Measurements from ENCODE around the gene DCLK1.
A peak's percentile ranks its signal among the peaks of the same experiment; 100 is the strongest.

The DCLK1 gene

GRCh38 chr13:35954207-35954560, 177.0 kb downstream of the DCLK1 start:
- no peak for TF ChIP-seq CTCF (IDR thresholded peaks at IDR 0.05; ENCODE audit: poor library complexity, severe bottlenecking)
- Histone ChIP-seq H3K4me1 (ENCODE audit: insufficient read depth, poor library complexity, severe bottlenecking) (no peaks in the 10 kb centered on the region), H3K36me3 (ENCODE audit: low read depth) (no peaks in the 10 kb centered on the region), H3K9me3 (ENCODE audit: severe bottlenecking) (no peaks in the 10 kb centered on the region), H3K27ac (ENCODE audit: poor library complexity, severe bottlenecking) (no peak overlapping the region), H3K27me3 (ENCODE audit: insufficient read depth, poor library complexity, severe bottlenecking) (no peaks in the 10 kb centered on the region), H3K4me3 (ENCODE audit: severe bottlenecking) (no peak overlapping the region)
- ATAC-seq (ENCODE audit: low read depth) (no peak), DNase-seq (ENCODE audit: low spot score) (no peak)

DNA sequence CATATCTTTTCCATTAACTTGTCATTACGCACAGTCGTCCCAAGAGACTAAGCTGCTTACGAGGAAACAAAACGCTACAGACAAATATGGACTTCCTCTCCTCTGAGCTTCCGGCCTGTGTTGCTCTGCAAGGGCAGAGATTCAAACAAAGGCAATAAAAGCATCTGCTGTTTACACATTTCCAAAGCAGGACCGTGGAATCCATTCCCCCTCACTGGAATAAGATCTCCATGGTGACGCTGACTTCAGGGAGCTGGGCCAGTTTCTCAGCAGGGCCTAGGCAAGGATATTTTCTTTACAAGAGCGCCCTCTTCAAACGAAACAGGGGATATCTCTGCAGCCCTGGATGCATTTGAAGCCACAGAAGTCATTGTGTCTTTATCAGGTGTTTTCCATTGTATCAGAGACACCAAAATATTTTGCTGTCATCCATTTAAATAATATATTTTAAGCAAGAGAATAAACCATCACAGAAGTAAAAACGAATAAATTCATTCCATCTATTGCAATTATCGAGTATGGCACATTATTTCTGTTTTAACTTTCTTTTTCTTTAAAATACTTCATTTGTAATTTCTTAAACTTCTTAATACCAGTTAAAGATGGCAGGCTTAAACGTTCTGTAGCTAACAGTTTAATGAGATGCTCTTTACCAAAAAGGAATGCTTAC, 177.5 kb downstream of the DCLK1 start:
- Histone ChIP-seq H3K27me3 (ENCODE audit: insufficient read depth, poor library complexity, severe bottlenecking) (no peaks in the 10 kb centered on the region), H3K4me3 (ENCODE audit: severe bottlenecking) (no peak overlapping the region), H3K4me1 (ENCODE audit: insufficient read depth, poor library complexity, severe bottlenecking) (no peaks in the 10 kb centered on the region), H3K27ac (ENCODE audit: poor library complexity, severe bottlenecking) (no peak overlapping the region), H3K9me3 (ENCODE audit: severe bottlenecking) (no peaks in the 10 kb centered on the region), H3K36me3 (ENCODE audit: low read depth) (no peaks in the 10 kb centered on the region)
- peak; percentile 61 for TF ChIP-seq CTCF (IDR thresholded peaks at IDR 0.05; ENCODE audit: poor library complexity, severe bottlenecking)
- DNase-seq (ENCODE audit: low spot score) (no peak), ATAC-seq (ENCODE audit: low read depth) (peak; percentile 72)

- Histone ChIP-seq H3K27ac (ENCODE audit: poor library complexity, severe bottlenecking) (no peak overlapping the region), H3K27me3 (ENCODE audit: insufficient read depth, poor library complexity, severe bottlenecking) (no peaks in the 10 kb centered on the region), H3K36me3 (ENCODE audit: low read depth) (no peaks in the 10 kb centered on the region), H3K4me1 (ENCODE audit: insufficient read depth, poor library complexity, severe bottlenecking) (no peaks in the 10 kb centered on the region), H3K9me3 (ENCODE audit: severe bottlenecking) (no peaks in the 10 kb centered on the region), H3K4me3 (ENCODE audit: severe bottlenecking) (no peak overlapping the region)
- no peak for TF ChIP-seq CTCF (IDR thresholded peaks at IDR 0.05; ENCODE audit: poor library complexity, severe bottlenecking)
- DNase-seq (ENCODE audit: low spot score) (no peak), ATAC-seq (ENCODE audit: low read depth) (no peak)
Observed at GRCh38 chr13:35947315-35947714, 183.9 kb downstream of the DCLK1 start.

GRCh38 chr13:35945368-35945767, 185.8 kb downstream of the DCLK1 start:
- no peaks in the 10 kb centered on the region for H3K4me1 ChIP-seq (ENCODE audit: insufficient read depth, poor library complexity, severe bottlenecking)
- H3K27me3 ChIP-seq (ENCODE audit: insufficient read depth, poor library complexity, severe bottlenecking) = no peaks in the 10 kb centered on the region
- DNase-seq (ENCODE audit: low spot score) (no peak), ATAC-seq (ENCODE audit: low read depth) (no peak)
- H3K27ac ChIP-seq (ENCODE audit: poor library complexity, severe bottlenecking) = no peak overlapping the region
- H3K36me3 ChIP-seq (ENCODE audit: low read depth) = no peaks in the 10 kb centered on the region
- no peaks in the 10 kb centered on the region for H3K9me3 ChIP-seq (ENCODE audit: severe bottlenecking)
- no peak overlapping the region for H3K4me3 ChIP-seq (ENCODE audit: severe bottlenecking)
- no peak for TF ChIP-seq CTCF (IDR thresholded peaks at IDR 0.05; ENCODE audit: poor library complexity, severe bottlenecking)

DNA sequence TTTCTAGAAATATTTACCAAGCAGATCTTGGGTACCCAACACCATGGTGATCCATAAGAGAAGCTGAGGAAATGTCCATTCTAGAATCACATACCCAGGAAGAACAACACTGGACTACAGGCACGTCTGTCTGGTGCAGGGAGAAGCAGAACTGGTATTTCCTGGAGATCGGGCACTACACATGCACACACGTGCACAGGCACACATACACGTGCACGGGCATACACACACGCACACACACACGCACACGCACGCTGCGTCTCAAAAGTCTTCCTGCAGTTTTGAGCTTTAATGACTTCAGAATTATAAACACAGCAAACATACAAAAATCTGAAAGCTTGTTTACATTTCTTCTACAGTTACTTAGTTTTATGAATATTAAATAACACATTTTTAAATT, 189.8 kb downstream of the DCLK1 start:
- no peaks in the 10 kb centered on the region for H3K4me1 ChIP-seq (ENCODE audit: insufficient read depth, poor library complexity, severe bottlenecking)
- H3K9me3 ChIP-seq (ENCODE audit: severe bottlenecking) = no peaks in the 10 kb centered on the region
- no peak overlapping the region for H3K27ac ChIP-seq (ENCODE audit: poor library complexity, severe bottlenecking)
- H3K36me3 ChIP-seq (ENCODE audit: low read depth) = no peaks in the 10 kb centered on the region
- H3K27me3 ChIP-seq (ENCODE audit: insufficient read depth, poor library complexity, severe bottlenecking) = no peaks in the 10 kb centered on the region
- DNase-seq (ENCODE audit: low spot score) = no peak
- no peak for TF ChIP-seq CTCF (IDR thresholded peaks at IDR 0.05; ENCODE audit: poor library complexity, severe bottlenecking)
- no peak for ATAC-seq (ENCODE audit: low read depth)
- H3K4me3 ChIP-seq (ENCODE audit: severe bottlenecking) = no peak overlapping the region
